ENCODE results near the gene C1orf21.

GRCh38 chr1:184541537-184542152 is 154.8 kb downstream of the C1orf21 start:
- no peak for TF ChIP-seq CTCF (conservative IDR thresholded peaks at IDR 0.05 in 1 of 2, IDR thresholded peaks at IDR 0.05 in 1 of 2; ENCODE audit: low read depth in 1 of 2, low read length in 2 of 2)
- no peak for TF ChIP-seq EZH2 (IDR thresholded peaks at IDR 0.05; ENCODE audit: low read length, missing control alignments)

All from fibroblast of lung (primary cell).